Measurements from ENCODE around the gene ARID5B. TPM values are rescaled to one million over a fixed set of nuclear protein-coding genes. Genes with fewer than 3 reads are reported as not detected.

The ARID5B gene
- total RNA-seq, 2 experiments from 2014 or later: 26.7 to 28.3 TPM

- POLR2A ChIA-PET: interaction anchor here (0.6 to 3.2 kb wide), 8 partner anchors 10 to 135 kb away, joined by 3 to 12 read pairs (median 4); no protein-coding TSS in a partner anchor
- H3K36me3 Mint-ChIP-seq (ENCODE audit: low read depth): peaks cover 79% of the 10 kb centered on the region
- no peaks in the 10 kb centered on the region for H3K27me3 Mint-ChIP-seq
- peak overlapping the region; percentile 95 for H3K27ac Mint-ChIP-seq
- TF ChIP-seq CTCF (IDR thresholded peaks at IDR 0.05): no peak
- peak overlapping the region; percentile 59 for H3K4me3 Mint-ChIP-seq
- H3K9me3 Mint-ChIP-seq: peaks cover 3% of the 10 kb centered on the region
- H3K4me1 Mint-ChIP-seq (ENCODE audit: low read depth): peaks cover 96% of the 10 kb centered on the region
- CTCF ChIA-PET: interaction anchor here (0.6 to 3.4 kb wide), 3 partner anchors 9 to 14 kb away, joined by 3 to 19 read pairs (median 6); no protein-coding TSS in a partner anchor
- DNase-seq (no peak), ATAC-seq (no peak)
- intact Hi-C loops (cut with micrococcal nuclease): no loop called here
Measured at GRCh38 chr10:62052276-62052675, 150.8 kb downstream of the ARID5B start.

- no peak for ATAC-seq
- H3K27me3 Mint-ChIP-seq: no peaks in the 10 kb centered on the region
- CTCF ChIA-PET: interaction anchor here (1.0 to 3.4 kb wide), 5 partner anchors 9 to 191 kb away, joined by 3 to 19 read pairs (median 6); no protein-coding TSS in a partner anchor
Measured at GRCh38 chr10:62053860-62054259, 152.4 kb downstream of the ARID5B start.

GRCh38 chr10:62054408-62054807 lies 152.9 kb downstream of the ARID5B start:
- peaks cover 86% of the 10 kb centered on the region for H3K4me1 Mint-ChIP-seq (ENCODE audit: low read depth)
- ATAC-seq: peak; percentile 32
- H3K36me3 Mint-ChIP-seq (ENCODE audit: low read depth): peaks cover 93% of the 10 kb centered on the region
- H3K27me3 Mint-ChIP-seq: no peaks in the 10 kb centered on the region
- no peak for TF ChIP-seq CTCF (IDR thresholded peaks at IDR 0.05)
- ChIA-PET POLR2A (interaction anchor here (0.6 to 3.2 kb wide), 13 partner anchors 8 to 164 kb away, joined by 3 to 13 read pairs (median 4); partner anchors contain the start of gene ARID5B), CTCF (interaction anchor here (1.0 to 3.4 kb wide), 4 partner anchors 16 to 191 kb away, joined by 3 to 19 read pairs (median 6); no protein-coding TSS in a partner anchor)
- DNase-seq: no peak
- intact Hi-C loops (cut with micrococcal nuclease): no loop called here
- H3K9me3 Mint-ChIP-seq: peaks cover 3% of the 10 kb centered on the region
- H3K4me3 Mint-ChIP-seq: peak overlapping the region; percentile 59
- H3K27ac Mint-ChIP-seq: peak overlapping the region; percentile 95

More at GRCh38 chr10:62053860-62054259, 152.4 kb downstream of the ARID5B start:
- Mint-ChIP-seq H3K36me3 (ENCODE audit: low read depth) (peaks cover 92% of the 10 kb centered on the region), H3K27ac (peak overlapping the region; percentile 95), H3K9me3 (peaks cover 3% of the 10 kb centered on the region), H3K4me1 (ENCODE audit: low read depth) (peaks cover 88% of the 10 kb centered on the region), H3K4me3 (peak overlapping the region; percentile 59)
- intact Hi-C loops (cut with micrococcal nuclease): no loop called here
- POLR2A ChIA-PET: interaction anchor here (0.6 to 3.2 kb wide), 12 partner anchors 10 to 163 kb away, joined by 3 to 13 read pairs (median 5); partner anchors contain the start of gene ARID5B
- no peak for TF ChIP-seq CTCF (IDR thresholded peaks at IDR 0.05)
- no peak for DNase-seq

- ATAC-seq: peak; percentile 32
- peaks cover 85% of the 10 kb centered on the region for H3K4me1 Mint-ChIP-seq (ENCODE audit: low read depth)
- POLR2A ChIA-PET: interaction anchor here (0.8 to 3.2 kb wide), 8 partner anchors 8 to 152 kb away, joined by 3 to 13 read pairs (median 6); partner anchors contain the start of gene ARID5B
Measured at GRCh38 chr10:62054830-62055229, 153.3 kb downstream of the ARID5B start.

More at GRCh38 chr10:62054830-62055229, 153.3 kb downstream of the ARID5B start:
- intact Hi-C loops (cut with micrococcal nuclease): no loop called here
- peak overlapping the region; percentile 59 for H3K4me3 Mint-ChIP-seq
- peak overlapping the region; percentile 95 for H3K27ac Mint-ChIP-seq
- no peaks in the 10 kb centered on the region for H3K27me3 Mint-ChIP-seq
- H3K36me3 Mint-ChIP-seq (ENCODE audit: low read depth): peaks cover 93% of the 10 kb centered on the region
- no peak for TF ChIP-seq CTCF (IDR thresholded peaks at IDR 0.05)
- peaks cover 3% of the 10 kb centered on the region for H3K9me3 Mint-ChIP-seq
- CTCF ChIA-PET: interaction anchor here (1.0 to 3.4 kb wide), 4 partner anchors 16 to 190 kb away, joined by 3 to 19 read pairs (median 6); no protein-coding TSS in a partner anchor
- no peak for DNase-seq
